A549 (cell line): ENCODE measurements around the gene CTCFL.

ENCODE experiments used
- CEBPB ChIP-seq, 2 experiments: fragments of >200 bp in 1 of 2; sonication (Bioruptor Twin) in 1 of 2; formaldehyde crosslinking in 1 of 2; IDR thresholded peaks; 2 replicates each; pipeline ENCODE4 v1.6.1; 2012 to 2016
- EP300 ChIP-seq, 2 experiments: fragments of >200 bp; sonication (Bioruptor Twin); formaldehyde crosslinking; IDR thresholded peaks; 2 replicates in 1 of 2; 3 replicates in 1 of 2; pipeline ENCODE4 v1.6.1; 2016 to 2017
- POLR2A ChIP-seq: IDR thresholded peaks from 2 replicates; pipeline ENCODE4 v1.6.1; 2012; ENCODE audit warnings: mild to moderate bottlenecking, low read length
- RNF2 ChIP-seq: fragments of 200-600 bp; sonication (generic); IDR thresholded peaks from 2 replicates; pipeline ENCODE4 v1.6.1; 2016; ENCODE audit warnings: low read depth, mild to moderate bottlenecking, antibody characterized with exemption, moderate library complexity, borderline replicate concordance
- TF ChIP-seq, protein P1 (sequence below): IDR thresholded peaks from 2 replicates; pipeline ENCODE4 v1.6.1; 2012; ENCODE audit warnings: low read depth, borderline replicate concordance
- TF ChIP-seq, protein P2 (sequence below): fragments of 200-600 bp; sonication (generic); IDR thresholded peaks from 2 replicates; pipeline ENCODE4 v1.6.1; 2016; ENCODE audit warnings: antibody characterized with exemption, mild to moderate bottlenecking, moderate library complexity
- TF ChIP-seq, protein P3 (sequence below): fragments of >200 bp; sonication (Bioruptor Twin); formaldehyde crosslinking; IDR thresholded peaks from 3 replicates; pipeline ENCODE4 v1.5.1; 2016

DNA sequence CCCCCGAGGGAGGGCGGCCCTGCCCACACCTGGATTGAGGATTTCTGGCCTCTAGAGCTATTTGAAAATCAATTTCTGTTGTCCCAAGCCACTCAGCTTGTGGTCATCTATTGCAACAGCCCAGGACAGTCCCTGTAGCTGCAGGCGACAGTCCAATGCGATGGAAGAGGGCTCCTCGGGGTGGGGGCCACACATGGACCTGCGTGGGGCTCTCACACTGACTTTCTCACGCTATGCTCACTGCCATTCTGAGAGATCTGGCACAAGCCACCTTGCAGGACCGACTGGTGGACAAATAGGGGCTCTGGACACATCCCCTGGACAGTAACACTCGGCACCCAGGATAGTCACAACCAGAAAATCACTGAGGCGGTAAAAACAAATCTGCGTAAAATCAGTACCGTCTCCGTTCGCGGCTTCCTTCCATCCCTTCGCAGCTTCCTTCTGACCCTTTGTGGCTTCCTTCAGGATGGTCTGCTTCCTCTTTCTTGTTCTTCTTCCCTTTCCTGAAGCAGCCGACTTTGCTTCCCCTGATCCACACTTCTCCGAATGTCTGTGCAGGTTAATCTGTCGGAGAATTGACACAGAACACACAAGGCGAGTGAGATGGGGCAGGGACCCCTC is 21.8 kb downstream of the CTCFL start:
- TF ChIP-seq EP300 (IDR thresholded peaks at IDR 0.05): no peak
- no peak for TF ChIP-seq RNF2
- TF ChIP-seq, protein P1, sequence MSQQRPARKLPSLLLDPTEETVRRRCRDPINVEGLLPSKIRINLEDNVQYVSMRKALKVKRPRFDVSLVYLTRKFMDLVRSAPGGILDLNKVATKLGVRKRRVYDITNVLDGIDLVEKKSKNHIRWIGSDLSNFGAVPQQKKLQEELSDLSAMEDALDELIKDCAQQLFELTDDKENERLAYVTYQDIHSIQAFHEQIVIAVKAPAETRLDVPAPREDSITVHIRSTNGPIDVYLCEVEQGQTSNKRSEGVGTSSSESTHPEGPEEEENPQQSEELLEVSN: no peak
- no peak for TF ChIP-seq CEBPB (IDR thresholded peaks at IDR 0.05)
- no peak for TF ChIP-seq POLR2A
- TF ChIP-seq, protein P2, sequence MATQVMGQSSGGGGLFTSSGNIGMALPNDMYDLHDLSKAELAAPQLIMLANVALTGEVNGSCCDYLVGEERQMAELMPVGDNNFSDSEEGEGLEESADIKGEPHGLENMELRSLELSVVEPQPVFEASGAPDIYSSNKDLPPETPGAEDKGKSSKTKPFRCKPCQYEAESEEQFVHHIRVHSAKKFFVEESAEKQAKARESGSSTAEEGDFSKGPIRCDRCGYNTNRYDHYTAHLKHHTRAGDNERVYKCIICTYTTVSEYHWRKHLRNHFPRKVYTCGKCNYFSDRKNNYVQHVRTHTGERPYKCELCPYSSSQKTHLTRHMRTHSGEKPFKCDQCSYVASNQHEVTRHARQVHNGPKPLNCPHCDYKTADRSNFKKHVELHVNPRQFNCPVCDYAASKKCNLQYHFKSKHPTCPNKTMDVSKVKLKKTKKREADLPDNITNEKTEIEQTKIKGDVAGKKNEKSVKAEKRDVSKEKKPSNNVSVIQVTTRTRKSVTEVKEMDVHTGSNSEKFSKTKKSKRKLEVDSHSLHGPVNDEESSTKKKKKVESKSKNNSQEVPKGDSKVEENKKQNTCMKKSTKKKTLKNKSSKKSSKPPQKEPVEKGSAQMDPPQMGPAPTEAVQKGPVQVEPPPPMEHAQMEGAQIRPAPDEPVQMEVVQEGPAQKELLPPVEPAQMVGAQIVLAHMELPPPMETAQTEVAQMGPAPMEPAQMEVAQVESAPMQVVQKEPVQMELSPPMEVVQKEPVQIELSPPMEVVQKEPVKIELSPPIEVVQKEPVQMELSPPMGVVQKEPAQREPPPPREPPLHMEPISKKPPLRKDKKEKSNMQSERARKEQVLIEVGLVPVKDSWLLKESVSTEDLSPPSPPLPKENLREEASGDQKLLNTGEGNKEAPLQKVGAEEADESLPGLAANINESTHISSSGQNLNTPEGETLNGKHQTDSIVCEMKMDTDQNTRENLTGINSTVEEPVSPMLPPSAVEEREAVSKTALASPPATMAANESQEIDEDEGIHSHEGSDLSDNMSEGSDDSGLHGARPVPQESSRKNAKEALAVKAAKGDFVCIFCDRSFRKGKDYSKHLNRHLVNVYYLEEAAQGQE: no peak
- TF ChIP-seq, protein P3, sequence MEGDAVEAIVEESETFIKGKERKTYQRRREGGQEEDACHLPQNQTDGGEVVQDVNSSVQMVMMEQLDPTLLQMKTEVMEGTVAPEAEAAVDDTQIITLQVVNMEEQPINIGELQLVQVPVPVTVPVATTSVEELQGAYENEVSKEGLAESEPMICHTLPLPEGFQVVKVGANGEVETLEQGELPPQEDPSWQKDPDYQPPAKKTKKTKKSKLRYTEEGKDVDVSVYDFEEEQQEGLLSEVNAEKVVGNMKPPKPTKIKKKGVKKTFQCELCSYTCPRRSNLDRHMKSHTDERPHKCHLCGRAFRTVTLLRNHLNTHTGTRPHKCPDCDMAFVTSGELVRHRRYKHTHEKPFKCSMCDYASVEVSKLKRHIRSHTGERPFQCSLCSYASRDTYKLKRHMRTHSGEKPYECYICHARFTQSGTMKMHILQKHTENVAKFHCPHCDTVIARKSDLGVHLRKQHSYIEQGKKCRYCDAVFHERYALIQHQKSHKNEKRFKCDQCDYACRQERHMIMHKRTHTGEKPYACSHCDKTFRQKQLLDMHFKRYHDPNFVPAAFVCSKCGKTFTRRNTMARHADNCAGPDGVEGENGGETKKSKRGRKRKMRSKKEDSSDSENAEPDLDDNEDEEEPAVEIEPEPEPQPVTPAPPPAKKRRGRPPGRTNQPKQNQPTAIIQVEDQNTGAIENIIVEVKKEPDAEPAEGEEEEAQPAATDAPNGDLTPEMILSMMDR: no peak
